KG1 (cell line): Measurements from ENCODE around the gene C3orf85.

ENCODE experiments used
- DNase-seq: peaks from one replicate; lab custom pipeline; 2025; lab: John Stamatoyannopoulos, UW

The C3orf85 gene

GRCh38 chr3:109152320-109152719 is 15.8 kb downstream of the C3orf85 start:
- DNase-seq, result no peak

GRCh38 chr3:109154979-109155378 is 18.5 kb downstream of the C3orf85 start:
- DNase-seq, result no peak

- no peak for DNase-seq
These were observed 19.3 kb downstream of the C3orf85 start for GRCh38 chr3:109155828-109156227.

GRCh38 chr3:109161487-109162123 is 25.1 kb downstream of the C3orf85 start:
- no peak for DNase-seq

GRCh38 chr3:109165905-109166304 is 29.4 kb downstream of the C3orf85 start:
- no peak for DNase-seq

GRCh38 chr3:109171479-109171878 is 35.0 kb downstream of the C3orf85 start:
- DNase-seq, result no peak

- no peak for DNase-seq
These were observed 38.9 kb downstream of the C3orf85 start for GRCh38 chr3:109175411-109175810.

- DNase-seq, result no peak
These were observed 40.2 kb downstream of the C3orf85 start for GRCh38 chr3:109176726-109177125.

GRCh38 chr3:109177908-109178307 is 41.4 kb downstream of the C3orf85 start:
- DNase-seq, result no peak

GRCh38 chr3:109178708-109179107 is 42.2 kb downstream of the C3orf85 start:
- no peak for DNase-seq

- DNase-seq, result no peak
These were observed 48.2 kb downstream of the C3orf85 start for GRCh38 chr3:109184726-109185125.

GRCh38 chr3:109187390-109187789 is 50.9 kb downstream of the C3orf85 start:
- DNase-seq, result no peak

GRCh38 chr3:109188741-109189140 is 52.2 kb downstream of the C3orf85 start:
- no peak for DNase-seq

GRCh38 chr3:109191421-109191820 is 54.9 kb downstream of the C3orf85 start:
- DNase-seq, result no peak

GRCh38 chr3:109195815-109196214 is 59.3 kb downstream of the C3orf85 start:
- no peak for DNase-seq
